ENCODE measurements around the gene LZIC. TPM values are rescaled to one million over a fixed set of nuclear protein-coding genes. Genes with fewer than 3 reads are reported as not detected.

LZIC gene
- total RNA-seq, 1 experiment from 2014 or later, result 24.2 TPM

- peak; percentile 97 for DNase-seq (ENCODE audit: low read depth)
Observed at GRCh38 chr1:9910423-9911178, 32.6 kb downstream of the LZIC start.

GRCh38 chr1:9910076-9910422 lies 33.1 kb downstream of the LZIC start, which contains the start of gene CTNNBIP1:
Gene CTNNBIP1 (minus strand): TSS chr1:9910269. CDS start chr1:9872064, 38,205 bp downstream.
- no peak for DNase-seq (ENCODE audit: low read depth)

GRCh38 chr1:9909234-9910046 lies 33.8 kb downstream of the LZIC start:
- DNase-seq (ENCODE audit: low read depth), result peak; percentile 21

- no peak for DNase-seq (ENCODE audit: low read depth)
Observed at GRCh38 chr1:9908871-9909233, 34.3 kb downstream of the LZIC start.

- peak; percentile 51 for DNase-seq (ENCODE audit: low read depth)
Observed at GRCh38 chr1:9907441-9907840, 35.8 kb downstream of the LZIC start.

DNA sequence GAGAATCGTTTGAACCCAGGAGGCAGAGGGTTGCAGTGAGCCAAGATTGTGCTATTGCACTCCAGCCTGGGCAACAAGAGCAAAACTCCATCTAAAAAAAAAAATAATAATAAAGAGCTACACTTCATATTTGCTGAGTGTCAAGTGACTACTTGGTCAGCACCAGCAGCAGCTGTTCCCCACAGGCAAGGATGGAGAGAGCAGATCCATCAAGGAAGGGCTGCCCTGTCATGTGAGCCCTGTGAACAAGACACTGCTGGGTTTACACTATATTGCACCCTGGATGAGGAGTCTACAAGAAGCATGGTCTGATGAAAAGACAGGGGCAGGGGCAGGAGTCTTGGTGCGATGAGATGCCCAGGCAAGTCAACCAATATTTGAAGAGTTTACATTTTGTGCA lies 36.7 kb downstream of the LZIC start:
- no peak for DNase-seq (ENCODE audit: low read depth)

GRCh38 chr1:9905010-9905409 lies 38.2 kb downstream of the LZIC start:
- peak; percentile 69 for DNase-seq (ENCODE audit: low read depth)

GRCh38 chr1:9904596-9904995 lies 38.6 kb downstream of the LZIC start:
- no peak for DNase-seq (ENCODE audit: low read depth)

- DNase-seq (ENCODE audit: low read depth), result no peak
Observed at GRCh38 chr1:9903801-9904527, 39.2 kb downstream of the LZIC start.

DNA sequence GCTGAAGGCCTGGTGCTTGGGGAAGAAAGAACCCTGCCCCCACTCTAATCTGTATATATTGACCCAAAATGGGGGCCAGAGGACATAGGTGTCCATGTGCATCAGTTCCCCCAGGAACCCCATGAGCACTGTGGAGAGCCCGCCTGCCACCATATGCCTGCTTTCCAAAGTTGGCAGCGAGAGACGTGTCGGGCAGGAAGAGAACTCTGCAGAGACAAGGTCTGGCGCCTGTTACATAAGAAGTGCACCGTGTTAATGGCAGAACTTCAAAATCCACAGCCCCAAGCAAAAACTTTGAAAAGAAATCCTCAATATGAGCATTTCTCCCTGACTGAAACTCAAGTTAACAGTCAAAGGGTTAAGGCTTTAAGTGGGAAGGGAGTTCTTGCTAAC lies 41.1 kb downstream of the LZIC start:
- DNase-seq (ENCODE audit: low read depth), result no peak

DNA sequence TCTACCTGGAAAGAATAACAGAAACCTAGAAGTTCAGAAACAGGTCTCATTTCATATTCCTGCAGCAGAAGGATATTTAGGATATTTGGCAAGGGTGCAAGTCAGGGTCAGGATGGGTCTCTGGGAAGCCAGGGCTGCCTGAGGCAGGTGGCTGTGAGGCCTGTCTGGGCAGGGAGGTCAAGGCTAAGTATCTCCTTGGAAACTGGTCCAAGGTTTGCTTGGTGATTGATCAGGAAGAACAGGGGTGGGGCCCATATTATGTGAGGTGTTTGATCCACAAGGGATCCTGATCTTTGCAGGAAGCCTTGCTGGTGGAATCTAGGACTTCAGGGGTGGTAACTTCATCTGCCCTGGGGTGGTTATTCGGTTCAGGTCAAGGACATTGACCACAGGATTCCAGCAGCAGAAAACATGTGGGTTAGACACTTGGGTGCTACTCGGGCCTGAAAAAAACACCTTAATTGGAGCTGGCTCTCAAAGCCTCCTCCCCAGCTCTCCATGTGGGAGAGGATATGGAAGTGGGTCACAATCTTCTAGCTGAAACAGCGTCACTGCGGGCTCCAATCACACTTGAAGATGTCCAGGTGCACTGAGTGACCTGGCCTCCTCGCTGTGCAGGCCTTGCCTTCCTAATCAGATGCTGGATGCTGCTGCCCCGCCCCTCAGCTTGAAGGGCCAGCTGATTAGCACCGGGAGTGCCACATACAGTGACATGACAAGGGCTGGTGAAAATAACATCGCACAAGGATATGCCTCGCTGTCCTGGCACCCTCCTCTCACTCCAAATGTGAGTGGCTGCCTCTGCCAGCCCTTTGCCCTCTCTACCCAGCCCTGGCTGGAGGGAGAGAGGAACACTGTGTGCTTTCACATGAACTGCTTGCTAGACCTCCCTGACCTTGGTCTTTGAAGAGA lies 41.8 kb downstream of the LZIC start:
- no peak for DNase-seq (ENCODE audit: low read depth)

DNA sequence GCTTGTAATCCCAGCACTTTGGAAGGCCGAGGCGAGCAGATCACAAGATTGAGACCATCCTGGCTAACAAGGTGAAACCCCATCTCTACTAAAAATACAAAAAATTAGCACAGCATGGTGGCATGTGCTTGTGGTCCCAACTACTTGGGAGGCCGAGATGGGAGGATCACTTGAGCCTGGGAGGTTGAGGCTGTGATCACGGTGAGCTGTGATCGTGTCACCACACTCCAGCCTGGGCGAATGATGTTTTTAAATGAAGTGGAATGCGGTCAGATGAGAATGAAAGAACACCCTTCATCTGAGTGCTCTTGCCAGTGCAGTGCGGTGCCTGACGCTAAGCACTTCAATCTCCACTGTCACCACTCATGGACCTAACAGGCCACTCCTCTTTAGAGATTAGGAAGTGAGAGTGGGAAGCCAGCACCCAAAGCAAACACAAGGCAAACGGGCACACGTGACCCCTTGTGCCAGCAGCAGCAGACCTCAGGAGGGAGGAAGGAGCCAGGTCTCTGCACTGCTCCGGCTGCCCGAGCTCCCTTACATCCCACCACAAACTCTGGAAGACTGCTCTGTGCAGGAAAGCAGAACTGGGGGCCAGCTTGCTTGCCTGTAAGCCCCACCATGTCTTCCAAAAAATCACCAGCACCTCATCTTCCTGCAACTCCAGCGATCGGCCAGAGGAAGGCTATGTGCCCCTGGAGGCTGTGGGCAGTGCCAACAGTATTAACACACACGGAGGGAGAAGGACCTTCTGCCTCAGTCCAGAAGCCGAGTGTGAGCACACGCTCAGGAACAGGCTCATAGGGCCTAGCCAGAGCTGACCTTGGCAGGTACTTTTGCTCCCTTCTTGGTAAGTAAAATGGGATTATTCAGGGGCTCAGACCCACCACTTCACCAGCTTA lies 42.8 kb downstream of the LZIC start:
- no peak for DNase-seq (ENCODE audit: low read depth)

- no peak for DNase-seq (ENCODE audit: low read depth)
Observed at GRCh38 chr1:9894115-9894514, 49.1 kb downstream of the LZIC start.

- DNase-seq (ENCODE audit: low read depth), result peak; percentile 96
Observed at GRCh38 chr1:9892563-9893528, 50.3 kb downstream of the LZIC start.

DNA sequence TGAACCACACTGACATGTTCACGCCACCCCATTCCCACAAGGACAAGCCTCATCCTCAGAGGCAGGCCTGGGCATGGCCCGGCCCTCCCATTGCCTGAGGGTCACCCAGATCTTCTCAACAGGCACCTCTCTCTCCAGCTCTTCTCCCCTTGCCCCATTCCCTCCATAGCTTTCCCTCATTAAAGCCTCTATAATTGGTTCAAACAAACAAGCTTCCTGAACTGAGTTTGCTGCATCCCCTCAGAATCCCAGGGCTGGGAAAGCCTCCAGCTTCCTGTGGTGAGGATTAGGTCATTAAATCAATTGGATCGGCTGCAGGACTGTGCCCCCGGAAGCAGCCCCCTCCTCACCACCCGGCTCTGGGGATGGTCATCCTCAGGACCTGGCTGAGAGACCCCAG lies 52.0 kb downstream of the LZIC start:
- DNase-seq (ENCODE audit: low read depth), result peak; percentile 64

- DNase-seq (ENCODE audit: low read depth), result peak; percentile 95
Observed at GRCh38 chr1:9890224-9890731, 52.9 kb downstream of the LZIC start.

DNA sequence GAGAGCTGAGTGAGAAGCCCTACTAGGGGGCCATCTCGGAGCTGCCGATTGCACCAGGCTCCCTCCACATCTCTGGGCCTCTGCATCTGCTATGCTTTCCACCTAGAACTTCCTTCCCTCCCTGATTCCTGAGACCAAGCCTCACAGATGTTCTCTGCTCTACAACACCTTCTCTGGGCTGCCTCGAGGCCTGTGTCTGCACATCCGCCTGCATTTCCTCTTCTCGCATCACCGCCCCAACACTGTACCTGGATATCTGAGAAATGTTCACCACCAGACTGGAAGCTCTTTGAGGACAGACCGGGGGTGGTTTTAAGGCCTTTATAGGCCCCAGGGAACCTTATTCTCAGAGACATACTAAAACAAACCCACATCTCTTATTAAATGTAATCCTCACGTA lies 53.8 kb downstream of the LZIC start:
- DNase-seq (ENCODE audit: low read depth), result no peak

DNA sequence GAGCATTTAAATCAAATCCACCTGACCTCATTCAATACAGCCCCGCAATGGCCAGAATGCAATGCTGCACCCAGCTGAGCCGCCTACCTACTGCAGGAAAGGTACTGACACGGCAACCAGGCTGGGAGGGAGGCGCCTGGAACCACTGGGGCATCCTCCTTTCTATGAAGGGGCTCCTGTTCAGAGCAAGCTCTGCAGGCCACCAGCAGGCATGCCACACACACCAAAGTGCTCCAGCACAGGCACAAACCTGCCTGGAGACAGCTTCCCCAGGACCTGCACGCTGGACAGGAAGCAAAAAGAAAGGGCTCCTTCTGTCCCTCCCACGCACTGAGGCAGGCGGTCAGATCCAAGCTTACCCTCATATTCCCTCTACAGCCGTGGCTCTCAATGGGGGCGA lies 54.3 kb downstream of the LZIC start:
- no peak for DNase-seq (ENCODE audit: low read depth)

DNA sequence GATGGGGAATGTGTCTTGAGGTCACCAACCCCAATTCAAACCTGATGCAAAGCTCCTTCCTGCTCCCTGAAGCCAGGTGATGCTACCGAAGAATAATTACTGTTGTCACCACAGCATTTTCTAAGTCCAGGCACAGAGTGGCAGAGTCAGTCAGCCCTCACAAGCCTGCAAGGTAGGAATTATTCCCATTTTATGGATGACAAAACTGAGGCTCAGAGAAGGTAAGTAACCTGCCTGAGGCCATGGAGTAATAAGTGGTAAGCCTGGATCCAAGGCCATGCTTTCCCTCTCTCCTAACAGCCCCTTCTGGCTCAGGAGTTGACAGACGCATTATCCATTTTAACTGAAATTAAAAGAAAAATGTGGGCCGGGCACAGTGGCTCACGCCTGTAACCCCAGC lies 56.1 kb downstream of the LZIC start:
- DNase-seq (ENCODE audit: low read depth), result no peak
